Measurements from ENCODE around the gene WNT1. TPM values are rescaled to one million over a fixed set of nuclear protein-coding genes. Genes with fewer than 3 reads are reported as not detected.

WNT1 gene
- total RNA-seq, 1 experiment from 2014 or later: not detected

GRCh38 chr12:48956279-48957140, 21.6 kb upstream of the WNT1 start:
- DNase-seq: peak; percentile 93 to 94
- intact Hi-C loops (cut with micrococcal nuclease; ENCODE audit: unreplicated experiment): loop anchor here (1.0 to 2.0 kb wide), 3 partner anchors 14 to 62 kb away; partner anchors contain the start of genes PRKAG1, WNT1 and WNT10B

GRCh38 chr12:48957141-48958048, 20.7 kb upstream of the WNT1 start, which contains the start of gene ARF3:
Gene ARF3 (minus strand): TSS chr12:48957487. CDS start chr12:48941095, 16,392 bp downstream.
- Histone ChIP-seq H3K36me3 (ENCODE audit: control insufficient read depth, insufficient read depth, low read length) (no peaks in the 10 kb centered on the region), H3K9me3 (no peaks in the 10 kb centered on the region), H3K27me3 (replicated peaks; ENCODE audit: control insufficient read depth, insufficient read depth, low read length) (no peaks in the 10 kb centered on the region), H3K4me3 (ENCODE audit: low read depth, low read length) (peak within 1 kb of the TSS; percentile 79), H3K4me1 (peaks cover 8% of the 10 kb centered on the region; the same call in 1 of the 2 replicates)
- peak within 1 kb of the TSS; percentile 87 for H3K27ac Mint-ChIP-seq (ENCODE audit: unreplicated experiment)
- TF ChIP-seq CTCF (IDR thresholded peaks at IDR 0.05; ENCODE audit: insufficient read depth in 1 of 2, low read depth in 1 of 2, low read length in 1 of 2, severe bottlenecking in 1 of 2, unreplicated experiment in 1 of 2): no peak
- POLR2A ChIA-PET: interaction anchor here (0.5 to 1.4 kb wide), 17 partner anchors 9 to 1293 kb away, joined by 3 to 11 read pairs (median 4); partner anchors contain the start of genes ADCY6, DDX23, PRKAG1 and RHEBL1
- H3K9me3 Mint-ChIP-seq (ENCODE audit: unreplicated experiment): no peaks in the 10 kb centered on the region
- no peaks in the 10 kb centered on the region for H3K27me3 Mint-ChIP-seq (ENCODE audit: insufficient read depth, unreplicated experiment)
- BruUV-seq (replicated peaks): no TSS peak
- peak; percentile 97 to 98 for DNase-seq
- peaks cover 29% of the 10 kb centered on the region for H3K36me3 Mint-ChIP-seq (ENCODE audit: insufficient read depth, unreplicated experiment)
- intact Hi-C loops (cut with micrococcal nuclease; ENCODE audit: unreplicated experiment): loop anchor here (1.0 to 2.0 kb wide), 3 partner anchors 13 to 61 kb away; partner anchors contain the start of genes PRKAG1, WNT1 and WNT10B
- CTCF ChIA-PET: interaction anchor here (0.5 to 2.1 kb wide), 28 partner anchors 11 to 1242 kb away, joined by 3 to 23 read pairs (median 4); partner anchors contain the start of genes DDN, DDX23, FKBP11 and PRKAG1
- H3K4me3 Mint-ChIP-seq (ENCODE audit: unreplicated experiment): peak within 1 kb of the TSS; percentile 89
- H3K4me1 Mint-ChIP-seq (ENCODE audit: low read depth, unreplicated experiment): peaks cover 13% of the 10 kb centered on the region

More at GRCh38 chr12:48956279-48957140, 21.6 kb upstream of the WNT1 start:
- Mint-ChIP-seq H3K4me1 (ENCODE audit: low read depth, unreplicated experiment) (peaks cover 13% of the 10 kb centered on the region), H3K4me3 (ENCODE audit: unreplicated experiment) (peak overlapping the region; percentile 89), H3K27ac (ENCODE audit: unreplicated experiment) (peak overlapping the region; percentile 87), H3K27me3 (ENCODE audit: insufficient read depth, unreplicated experiment) (no peaks in the 10 kb centered on the region), H3K9me3 (ENCODE audit: unreplicated experiment) (no peaks in the 10 kb centered on the region), H3K36me3 (ENCODE audit: insufficient read depth, unreplicated experiment) (peaks cover 35% of the 10 kb centered on the region)
- POLR2A ChIA-PET: interaction anchor here (0.5 to 1.4 kb wide), 7 partner anchors 14 to 1294 kb away, joined by 3 to 5 read pairs (median 4); partner anchors contain the start of genes RHEBL1 and RND1
- H3K9me3 ChIP-seq: no peaks in the 10 kb centered on the region
- peak overlapping the region; percentile 79 for H3K4me3 ChIP-seq (ENCODE audit: low read depth, low read length)
- no TSS peak for BruUV-seq (replicated peaks)
- peaks cover 8% of the 10 kb centered on the region; the same call in 1 of the 2 replicates for H3K4me1 ChIP-seq
- H3K27me3 ChIP-seq (replicated peaks; ENCODE audit: control insufficient read depth, insufficient read depth, low read length): no peaks in the 10 kb centered on the region
- no peaks in the 10 kb centered on the region; the same call in 1 of the 2 replicates for H3K36me3 ChIP-seq (ENCODE audit: control insufficient read depth, insufficient read depth, low read length)
- CTCF ChIA-PET: interaction anchor here (0.5 to 2.1 kb wide), 19 partner anchors 12 to 1198 kb away, joined by 3 to 23 read pairs (median 5); partner anchors contain the start of genes DDN, DDX23, FKBP11 and RND1
- TF ChIP-seq CTCF (IDR thresholded peaks at IDR 0.05; ENCODE audit: insufficient read depth in 1 of 2, low read depth in 1 of 2, low read length in 1 of 2, severe bottlenecking in 1 of 2, unreplicated experiment in 1 of 2): peak in 1 of 2 experiments; percentile 33
